NCI-H187 (cell line): ENCODE results near the gene KRTAP10-10.
A peak's percentile ranks its signal among the peaks of the same experiment; 100 is the strongest.
"Not testable (repeated sequence)": the region's sequence is repeated elsewhere in the genome, so short reads cannot be mapped to it uniquely, and the experiment has no call there.

Experiments
- DNase-seq, 2 experiments: peaks; one replicate each; lab custom pipeline; 2025; lab: John Stamatoyannopoulos, UW

Gene KRTAP10-10, protein sequence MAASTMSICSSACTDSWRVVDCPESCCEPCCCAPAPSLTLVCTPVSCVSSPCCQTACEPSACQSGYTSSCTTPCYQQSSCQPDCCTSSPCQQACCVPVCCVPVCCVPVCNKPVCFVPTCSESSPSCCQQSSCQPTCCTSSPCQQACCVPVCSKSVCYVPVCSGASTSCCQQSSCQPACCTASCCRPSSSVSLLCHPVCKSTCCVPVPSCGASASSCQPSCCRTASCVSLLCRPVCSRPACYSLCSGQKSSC

DNA sequence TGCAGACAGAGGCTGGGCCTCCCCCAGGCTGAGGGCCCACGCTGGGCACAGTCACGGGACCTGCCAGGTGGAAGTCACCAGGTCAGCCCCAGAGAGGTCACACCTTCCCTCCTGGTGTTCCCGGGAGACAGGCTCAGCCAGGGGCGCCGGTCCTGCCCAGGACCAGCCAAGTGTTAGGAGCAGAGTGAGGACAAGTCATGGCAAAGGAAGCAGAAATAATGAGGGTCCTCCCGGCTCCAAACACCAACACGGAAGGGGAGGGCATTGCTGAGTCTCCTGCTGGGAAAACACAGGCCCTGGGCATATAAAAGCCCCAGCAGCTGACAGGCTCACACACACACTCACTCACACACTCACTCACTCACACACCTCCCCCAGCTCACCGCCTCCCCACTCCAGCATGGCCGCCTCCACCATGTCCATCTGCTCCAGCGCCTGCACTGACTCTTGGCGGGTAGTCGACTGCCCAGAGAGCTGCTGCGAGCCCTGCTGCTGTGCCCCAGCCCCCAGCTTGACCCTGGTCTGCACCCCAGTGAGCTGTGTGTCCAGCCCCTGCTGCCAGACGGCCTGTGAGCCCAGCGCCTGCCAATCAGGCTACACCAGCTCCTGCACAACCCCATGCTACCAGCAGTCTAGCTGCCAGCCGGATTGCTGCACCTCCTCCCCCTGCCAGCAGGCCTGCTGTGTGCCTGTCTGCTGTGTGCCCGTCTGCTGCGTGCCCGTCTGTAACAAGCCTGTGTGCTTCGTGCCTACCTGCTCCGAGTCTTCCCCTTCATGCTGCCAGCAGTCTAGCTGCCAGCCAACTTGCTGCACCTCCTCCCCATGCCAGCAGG lies at the start of gene KRTAP10-10:
KRTAP10-10 (plus strand) TSS at position 339 of the 833 bp plus-strand sequence; CDS start at position 401, 62 bp downstream.
- DNase-seq, result no peak

DNA sequence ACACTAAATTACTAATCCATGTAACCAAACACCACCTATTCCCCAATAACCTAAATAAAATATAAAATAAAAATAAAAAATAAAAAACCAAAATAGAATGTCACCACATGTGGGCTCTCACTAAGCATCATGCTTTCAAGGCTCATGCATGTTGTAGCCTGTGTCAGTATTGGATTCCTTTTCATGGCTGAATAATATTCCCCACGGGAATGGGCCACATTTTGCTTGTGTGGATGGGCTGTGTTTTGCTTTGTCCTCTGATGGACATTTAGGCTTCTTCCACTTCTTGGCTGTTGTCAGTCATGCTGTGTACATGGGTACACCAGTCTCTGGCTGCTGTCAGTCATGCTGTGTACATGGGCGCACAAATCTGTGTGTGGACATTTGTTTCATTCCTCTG lies 48.1 kb upstream of the KRTAP10-10 start:
- no peak for DNase-seq

DNA sequence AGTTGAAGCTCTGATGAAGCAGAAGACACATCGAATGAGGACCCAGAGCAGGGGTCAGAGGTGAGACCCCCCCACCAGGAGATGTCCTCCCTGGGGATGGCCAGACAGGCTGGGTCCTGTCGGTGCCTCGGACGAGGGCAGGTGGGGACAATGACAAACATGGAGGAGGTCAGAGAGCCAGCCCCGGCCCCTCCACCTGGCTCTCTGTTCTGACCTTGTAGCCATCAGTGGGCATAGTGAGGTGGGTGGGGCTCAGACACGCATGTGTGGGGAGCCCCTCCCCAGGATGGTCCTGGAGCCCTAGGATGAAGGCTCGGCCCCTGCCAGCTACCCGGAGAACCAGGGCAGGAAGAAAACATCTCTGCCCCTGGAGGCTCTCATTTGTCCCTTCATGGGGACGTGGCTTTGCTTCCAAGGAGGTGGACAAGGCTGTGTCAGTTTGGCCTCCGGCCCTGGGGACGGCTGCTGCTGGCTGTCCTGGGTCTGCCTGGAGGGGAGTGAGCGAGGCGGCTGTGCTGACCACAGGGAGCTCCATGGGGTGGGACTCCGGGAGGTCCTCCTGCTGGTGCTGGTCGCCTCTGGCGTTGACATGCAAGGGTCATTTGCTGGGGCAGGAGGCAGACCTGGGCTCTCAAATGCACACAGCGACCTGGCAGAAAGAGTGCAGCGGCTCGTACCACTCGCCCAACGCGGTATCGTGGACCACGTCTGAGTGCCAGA lies 47.4 kb upstream of the KRTAP10-10 start:
- DNase-seq, result no peak

DNA sequence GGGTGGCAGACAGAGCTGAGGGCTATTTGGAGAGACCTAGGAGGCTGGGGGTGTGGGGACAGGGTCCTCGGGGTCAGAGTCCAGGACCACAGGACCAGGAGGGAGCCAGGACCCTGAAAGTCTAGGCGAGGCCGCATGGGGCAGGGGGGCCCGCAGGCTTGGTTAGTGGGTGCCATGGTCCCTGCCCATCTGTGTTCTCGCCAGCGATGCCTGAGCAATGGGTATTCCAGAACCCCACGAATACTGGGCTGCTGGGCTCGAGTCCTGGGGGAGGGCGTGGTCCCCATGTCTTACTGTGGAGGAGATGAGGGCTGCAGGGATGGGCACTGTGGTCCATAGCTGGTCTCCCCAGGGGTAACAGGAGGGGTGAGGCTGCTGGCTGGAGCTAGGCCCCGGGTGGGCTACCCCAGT lies 46.8 kb upstream of the KRTAP10-10 start:
- no peak for DNase-seq

DNA sequence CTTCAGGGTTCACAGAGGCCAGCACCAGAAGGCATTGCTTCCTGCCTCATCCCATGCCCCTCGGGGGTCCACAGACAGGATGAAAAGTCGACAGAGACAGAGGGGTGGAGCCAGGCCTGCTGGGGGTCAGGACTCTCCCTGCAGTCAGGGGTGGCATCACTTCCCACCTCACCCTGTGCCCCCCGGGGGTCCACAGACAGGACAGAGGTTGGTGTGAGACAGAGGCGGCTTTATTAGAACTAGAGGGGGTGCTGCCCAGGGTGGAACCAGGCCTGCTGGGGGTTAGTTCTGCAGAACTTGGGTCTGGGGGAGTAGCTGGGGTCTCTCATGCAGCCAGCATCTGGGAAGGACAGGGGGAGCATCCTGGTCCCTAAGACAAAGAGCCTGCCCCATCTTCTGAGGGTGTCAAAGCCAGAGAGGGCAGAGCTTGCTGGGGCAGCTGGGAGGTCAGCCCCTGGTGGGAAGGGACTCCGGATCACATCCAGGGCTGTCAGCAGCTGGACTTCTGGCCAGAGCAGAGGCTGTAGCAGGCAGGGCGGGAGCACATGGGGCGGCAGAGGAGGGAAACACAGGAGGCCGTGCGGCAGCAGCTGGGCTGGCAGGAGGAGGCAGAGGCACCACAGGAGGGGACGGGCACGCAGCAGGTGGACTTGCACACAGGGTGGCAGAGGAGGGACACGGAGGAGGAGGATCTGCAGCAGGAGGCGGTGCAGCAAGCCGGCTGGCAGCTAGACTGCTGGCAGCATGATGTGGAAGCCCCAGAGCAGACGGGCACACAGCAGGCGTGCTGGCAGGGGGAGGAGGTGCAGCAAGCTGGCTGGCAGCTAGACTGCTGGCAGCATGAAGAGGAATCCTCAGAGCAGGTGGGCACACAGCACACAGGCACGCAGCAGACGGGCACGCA lies 46.0 kb upstream of the KRTAP10-10 start:
- not testable (repeated sequence) for DNase-seq

- not testable (repeated sequence) for DNase-seq
These were observed 45.4 kb upstream of the KRTAP10-10 start for GRCh38 chr21:44591801-44592130.

DNA sequence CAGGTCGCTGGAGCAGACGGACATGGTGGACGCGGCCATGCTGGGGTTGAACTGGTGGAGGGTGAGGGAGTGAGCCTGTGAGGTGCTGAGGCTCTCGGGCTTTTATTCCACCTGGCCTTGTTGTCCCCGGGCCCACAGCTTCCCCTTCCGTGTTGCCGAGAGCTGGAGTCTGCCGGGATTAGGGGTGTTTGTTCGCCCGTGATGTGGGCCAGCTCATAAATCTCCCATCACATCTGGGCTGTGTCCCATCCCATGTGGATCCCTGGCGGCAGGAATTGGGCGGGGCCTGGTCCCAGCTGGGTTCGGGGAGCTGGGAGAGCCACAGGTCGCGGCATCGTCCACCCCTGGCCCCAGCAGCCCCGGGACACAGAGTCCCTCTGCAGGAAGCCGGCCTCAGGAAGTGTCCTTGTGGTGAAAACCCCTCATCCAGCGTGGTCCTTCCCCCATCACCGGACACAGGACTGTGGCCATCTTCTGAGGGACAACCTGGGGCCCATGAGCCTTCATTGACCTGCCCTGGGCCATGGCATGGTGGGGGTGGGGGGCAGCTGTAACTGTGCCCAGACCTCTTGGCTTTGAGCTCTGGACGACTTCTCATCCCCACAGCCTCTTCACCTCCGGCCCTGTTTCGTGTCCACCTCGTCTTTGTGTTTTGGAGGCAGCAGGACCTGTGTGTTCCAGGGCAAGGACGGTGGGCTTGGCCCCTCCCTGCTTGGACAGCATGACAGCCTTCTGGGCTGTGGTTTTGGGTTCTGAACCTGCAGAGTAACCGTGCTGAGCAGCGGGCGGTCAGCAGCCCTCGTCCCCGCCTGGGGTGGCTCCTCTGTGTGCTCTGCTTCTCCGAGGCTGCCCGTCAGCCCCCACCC lies 44.5 kb upstream of the KRTAP10-10 start, which contains the start of gene KRTAP10-6:
KRTAP10-6 (minus strand) TSS at position 60 of the 866 bp plus-strand sequence; CDS start at position 39, 21 bp downstream.
- DNase-seq, result no peak

DNA sequence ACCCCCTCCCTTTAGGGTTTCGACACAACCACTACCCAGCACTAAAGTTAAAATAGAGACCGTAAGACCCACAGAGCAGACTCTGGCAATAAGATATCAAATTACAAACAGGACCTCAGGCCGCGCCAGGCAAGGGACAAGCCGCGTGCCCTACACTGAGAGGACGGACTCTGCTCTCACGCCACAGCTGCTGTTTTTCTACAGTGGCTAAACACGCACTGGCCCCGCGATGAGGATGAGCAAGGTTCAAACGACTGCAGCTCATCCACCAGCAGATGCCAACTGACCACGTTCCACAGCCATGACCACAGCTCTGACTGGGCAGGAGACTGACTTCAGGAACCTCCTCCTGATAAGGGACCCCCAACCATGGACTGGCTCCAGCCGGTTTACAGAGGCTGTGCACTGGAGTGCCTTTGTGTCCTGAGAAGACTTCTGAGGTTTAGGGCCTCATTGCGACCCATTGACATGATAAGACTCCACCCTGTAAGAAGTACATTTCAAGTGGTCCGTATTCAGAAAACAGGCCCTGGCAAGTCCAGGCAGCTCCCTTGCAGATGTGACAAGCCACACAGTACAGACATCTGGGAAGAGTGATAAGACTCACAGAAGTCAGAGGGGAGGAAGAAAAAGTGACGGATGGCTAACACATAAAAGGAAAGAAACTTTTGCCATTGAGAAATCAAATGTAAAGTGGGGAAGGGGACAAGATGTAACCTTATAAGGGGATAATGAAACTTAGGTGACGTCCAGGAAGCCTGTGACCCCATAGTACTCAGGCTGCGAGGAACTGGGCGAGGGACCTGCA lies 43.4 kb upstream of the KRTAP10-10 start:
- DNase-seq, result peak; percentile 58 to 84

- DNase-seq, result peak in 1 of 2 experiments; percentile 36
These were observed 42.7 kb upstream of the KRTAP10-10 start for GRCh38 chr21:44594406-44594916.

DNA sequence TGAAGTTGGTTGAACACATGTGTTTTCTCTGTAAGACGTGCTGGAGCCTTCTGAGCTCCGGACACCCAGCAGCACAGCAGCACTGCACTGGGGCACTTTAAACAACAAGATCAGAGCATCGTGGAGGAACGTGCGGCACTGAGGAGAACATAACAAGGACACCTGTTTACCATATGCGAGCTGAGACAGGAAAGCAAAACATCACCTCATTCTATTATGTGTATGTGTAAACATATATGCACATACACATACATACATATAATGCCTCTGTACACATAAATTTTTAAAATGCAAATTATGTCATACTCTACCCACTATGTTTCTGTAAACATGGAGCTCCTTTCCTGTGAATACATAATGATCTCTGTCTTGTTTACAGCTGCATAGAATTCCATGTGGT lies 41.6 kb upstream of the KRTAP10-10 start:
- no peak for DNase-seq

- no peak for DNase-seq
These were observed 41.0 kb upstream of the KRTAP10-10 start for GRCh38 chr21:44596068-44596725.

DNA sequence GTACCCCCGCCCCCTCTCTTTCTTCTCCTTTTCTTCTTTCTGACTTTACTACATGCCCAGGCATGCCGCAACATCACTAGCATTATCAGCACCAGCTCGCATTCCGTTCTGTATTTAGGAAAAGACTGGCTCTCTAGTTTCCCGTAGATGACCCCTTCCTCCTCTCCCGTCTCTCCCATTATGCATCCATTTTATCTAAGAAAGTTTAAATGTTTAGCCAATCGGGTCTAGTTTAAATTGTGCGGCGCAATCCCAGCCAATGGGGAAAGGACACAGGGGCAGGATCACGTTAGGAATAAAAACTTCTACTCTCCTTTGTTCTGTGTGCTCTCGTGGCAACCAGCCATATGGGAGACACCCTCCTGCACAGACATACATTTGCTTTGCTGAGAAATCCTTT lies 39.1 kb upstream of the KRTAP10-10 start:
- no peak for DNase-seq

DNA sequence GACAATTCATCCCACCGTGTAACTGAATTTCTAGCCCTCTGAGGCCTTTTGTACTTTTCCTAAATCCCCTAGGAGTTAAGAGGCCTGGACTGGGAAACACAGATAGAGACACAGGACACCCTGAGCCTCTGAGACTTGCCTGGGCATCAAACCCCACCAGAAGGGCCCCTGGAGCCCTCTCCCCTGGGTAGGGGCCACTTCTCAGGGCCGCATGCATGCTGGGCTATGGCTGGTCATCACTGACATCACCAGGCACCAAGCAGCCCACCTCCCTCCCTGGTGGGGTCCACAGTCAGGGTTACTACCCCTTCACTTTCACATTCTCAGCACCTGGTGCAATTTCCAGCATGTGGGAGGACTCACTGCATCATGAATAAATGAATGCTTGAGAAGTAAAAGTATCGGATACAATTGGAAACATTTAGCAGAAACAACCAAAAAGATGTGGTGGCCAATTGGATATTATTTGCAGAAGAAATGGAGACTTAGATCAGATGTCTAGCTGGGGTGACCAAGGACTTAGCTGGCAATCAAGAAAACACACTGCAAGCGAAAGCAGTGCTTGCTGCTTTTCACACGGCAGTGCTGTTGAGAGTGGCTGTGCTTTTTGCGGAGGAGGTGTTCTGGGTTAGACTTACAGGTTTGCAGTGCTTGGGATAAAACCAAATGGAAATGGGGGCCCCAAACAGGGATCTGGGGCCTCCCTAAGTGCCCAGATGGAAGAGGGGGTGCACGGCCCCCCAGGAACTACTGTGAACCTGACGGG lies 37.7 kb upstream of the KRTAP10-10 start:
- DNase-seq, result no peak

GRCh38 chr21:44600118-44600978 lies 36.8 kb upstream of the KRTAP10-10 start, which contains the start of gene KRTAP10-7:
Gene KRTAP10-7, plus strand, starts transcription at chr21:44600597. Its CDS starts 25 bp downstream, at chr21:44600622.
- DNase-seq, result not testable (repeated sequence)

GRCh38 chr21:44601091-44601490 lies 36.1 kb upstream of the KRTAP10-10 start:
- not testable (repeated sequence) for DNase-seq

GRCh38 chr21:44601596-44602462 lies 35.3 kb upstream of the KRTAP10-10 start:
- DNase-seq, result no peak
